Fibroblast of gingiva (primary cell): ENCODE measurements around the gene RALA.

ENCODE experiments used
- DNase-seq: peaks from one replicate; pipeline ENCODE4 v3.0.0-alpha.2; 2011; ENCODE audit warnings: low read depth

The RALA gene

GRCh38 chr7:39623047-39623731, at the start of gene RALA:
Gene RALA, plus strand, starts transcription at chr7:39623572. Its CDS starts 63,096 bp downstream, at chr7:39686668.
- peak; percentile 98 for DNase-seq

GRCh38 chr7:39574673-39575349, 48.6 kb upstream of the RALA start:
- DNase-seq, result no peak

GRCh38 chr7:39577229-39577874, 46.0 kb upstream of the RALA start:
- DNase-seq, result no peak

GRCh38 chr7:39580149-39580874, 43.1 kb upstream of the RALA start:
- peak; percentile 91 for DNase-seq

GRCh38 chr7:39582536-39582935, 40.8 kb upstream of the RALA start:
- DNase-seq, result no peak

GRCh38 chr7:39583539-39583938, 39.8 kb upstream of the RALA start:
- no peak for DNase-seq

GRCh38 chr7:39587393-39587792, 36.0 kb upstream of the RALA start:
- DNase-seq, result no peak

- DNase-seq, result no peak
Observed at GRCh38 chr7:39588416-39588815, 35.0 kb upstream of the RALA start.

- peak; percentile 91 for DNase-seq
Observed at GRCh38 chr7:39589323-39590111, 33.9 kb upstream of the RALA start.

- peak; percentile 39 for DNase-seq
Observed at GRCh38 chr7:39592586-39592985, 30.8 kb upstream of the RALA start.

GRCh38 chr7:39594988-39595620, 28.3 kb upstream of the RALA start:
- DNase-seq, result peak; percentile 27

GRCh38 chr7:39602351-39602750, 21.0 kb upstream of the RALA start:
- DNase-seq, result no peak

- DNase-seq, result no peak
Observed at GRCh38 chr7:39603924-39604323, 19.4 kb upstream of the RALA start.

- DNase-seq, result no peak
Observed at GRCh38 chr7:39605087-39605486, 18.3 kb upstream of the RALA start.

- DNase-seq, result no peak
Observed at GRCh38 chr7:39606352-39606751, 17.0 kb upstream of the RALA start.

GRCh38 chr7:39606941-39607340, 16.4 kb upstream of the RALA start:
- no peak for DNase-seq

- DNase-seq, result no peak
Observed at GRCh38 chr7:39607865-39608264, 15.5 kb upstream of the RALA start.

- DNase-seq, result no peak
Observed at GRCh38 chr7:39608278-39608677, 15.1 kb upstream of the RALA start.

- peak; percentile 57 for DNase-seq
Observed at GRCh38 chr7:39609113-39609934, 14.0 kb upstream of the RALA start.

- DNase-seq, result no peak
Observed at GRCh38 chr7:39609935-39610263, 13.5 kb upstream of the RALA start.

- no peak for DNase-seq
Observed at GRCh38 chr7:39613577-39613976, 9.8 kb upstream of the RALA start.
